Loucy (cell line): Measurements from ENCODE around the gene SMIM21.

Experiments
- H2AFZ ChIP-seq: fragments of 200-600 bp; sonication (generic); 2 replicates; pipeline ENCODE4 v1.6.0; 2016; ENCODE audit warnings: antibody characterized with exemption, mild to moderate bottlenecking, low read length, moderate library complexity
- H3F3A ChIP-seq: fragments of 200-600 bp; 2 replicates; pipeline ENCODE4 v1.6.0; 2016; ENCODE audit warnings: antibody characterized with exemption, low read depth, mild to moderate bottlenecking
- H3K27me3 ChIP-seq: fragments of 200-600 bp; sonication (generic); 2 replicates; pipeline ENCODE4 v1.6.1; 2014; ENCODE audit warnings: low read length, mild to moderate bottlenecking; ENCODE audit not compliant: insufficient read depth, poor library complexity, severe bottlenecking
- H3K36me3 ChIP-seq: fragments of 200-600 bp; sonication (generic); 2 replicates; pipeline ENCODE4 v1.6.1; 2016; ENCODE audit warnings: low read length; ENCODE audit not compliant: insufficient read depth
- H3K4me1 ChIP-seq: fragments of 200-600 bp; sonication (generic); 2 replicates; pipeline ENCODE4 v1.5.1; 2014; ENCODE audit warnings: low read length, mild to moderate bottlenecking; ENCODE audit not compliant: insufficient read depth, poor library complexity, severe bottlenecking
- H3K4me2 ChIP-seq: fragments of 200-600 bp; sonication (generic); 2 replicates; pipeline ENCODE4 v1.6.0; 2014; ENCODE audit warnings: antibody characterized with exemption, low read length, low read depth, mild to moderate bottlenecking; ENCODE audit not compliant: poor library complexity, severe bottlenecking
- H3K4me3 ChIP-seq: fragments of 200-600 bp; sonication (generic); 2 replicates; pipeline ENCODE4 v1.5.1; 2014; ENCODE audit warnings: low read length, mild to moderate bottlenecking, mixed read lengths; ENCODE audit not compliant: poor library complexity, severe bottlenecking
- H3K79me2 ChIP-seq: fragments of 200-600 bp; sonication (generic); 2 replicates; pipeline ENCODE4 v1.6.1; 2014; ENCODE audit warnings: low read length; ENCODE audit not compliant: insufficient read depth
- H3K9ac ChIP-seq: fragments of 200-600 bp; sonication (generic); 2 replicates; pipeline ENCODE4 v1.6.0; 2014; ENCODE audit warnings: mild to moderate bottlenecking, low read depth, low read length, moderate library complexity; ENCODE audit not compliant: poor library complexity, severe bottlenecking
- H3K9me2 ChIP-seq: fragments of 200-600 bp; sonication (generic); replicated peaks from 2 replicates; pipeline ENCODE4 v1.6.1; 2016; ENCODE audit warnings: low read depth, low read length, mixed read lengths
- H3K9me3 ChIP-seq: fragments of 200-600 bp; sonication (generic); 2 replicates; pipeline ENCODE4 v1.6.1; 2014; ENCODE audit warnings: mild to moderate bottlenecking, antibody characterized with exemption, low read length, low read depth; ENCODE audit not compliant: insufficient read depth
- H4K20me1 ChIP-seq: fragments of 200-600 bp; sonication (generic); 2 replicates; pipeline ENCODE4 v1.6.0; 2014; ENCODE audit warnings: antibody characterized with exemption, low read length, mild to moderate bottlenecking; ENCODE audit not compliant: insufficient read depth, poor library complexity, severe bottlenecking
- CTCF ChIP-seq: fragments of 200-600 bp; sonication (generic); conservative IDR thresholded peaks from 2 replicates; pipeline ENCODE4 v1.5.1; 2014; ENCODE audit warnings: mild to moderate bottlenecking, antibody characterized with exemption, low read length
- EZH2phosphoT487 ChIP-seq: fragments of 200-600 bp; IDR thresholded peaks from 2 replicates; pipeline ENCODE4 v1.6.1; 2018; ENCODE audit warnings: antibody characterized with exemption, mild to moderate bottlenecking, moderate library complexity, borderline replicate concordance

SMIM21 gene

GRCh38 chr18:75427603-75428002 lies at the start of gene SMIM21:
TSS of gene SMIM21 (minus strand) at chr18:75427703. CDS start at chr18:75427563, 140 bp downstream.
- H4K20me1 ChIP-seq, result no peaks in the 10 kb centered on the region
- H3K4me3 ChIP-seq, result no peak within 1 kb of the TSS
- H3K9me3 ChIP-seq, result no peaks in the 10 kb centered on the region
- H3K27me3 ChIP-seq, result no peaks in the 10 kb centered on the region
- no peaks in the 10 kb centered on the region for H3K9me2 ChIP-seq
- no peaks in the 10 kb centered on the region for H3F3A ChIP-seq
- H2AFZ ChIP-seq, result no peak within 1 kb of the TSS
- no peaks in the 10 kb centered on the region for H3K79me2 ChIP-seq
- H3K36me3 ChIP-seq, result no peaks in the 10 kb centered on the region
- H3K4me1 ChIP-seq, result no peaks in the 10 kb centered on the region
- TF ChIP-seq EZH2phosphoT487 (no peak), CTCF (no peak)
- H3K4me2 ChIP-seq, result no peak within 1 kb of the TSS
- no peak within 1 kb of the TSS for H3K9ac ChIP-seq

- H3K36me3 ChIP-seq, result no peaks in the 10 kb centered on the region
- H3K79me2 ChIP-seq, result no peaks in the 10 kb centered on the region
- no peak overlapping the region for H3K4me2 ChIP-seq
- H3K4me3 ChIP-seq, result no peak overlapping the region
- no peak overlapping the region for H2AFZ ChIP-seq
- H4K20me1 ChIP-seq, result no peaks in the 10 kb centered on the region
- H3K4me1 ChIP-seq, result no peaks in the 10 kb centered on the region
- no peaks in the 10 kb centered on the region for H3F3A ChIP-seq
- TF ChIP-seq EZH2phosphoT487 (no peak), CTCF (no peak)
- H3K9me2 ChIP-seq, result no peaks in the 10 kb centered on the region
- no peaks in the 10 kb centered on the region for H3K27me3 ChIP-seq
- H3K9ac ChIP-seq, result no peak overlapping the region
- H3K9me3 ChIP-seq, result no peaks in the 10 kb centered on the region
These were observed 47.7 kb upstream of the SMIM21 start for GRCh38 chr18:75475228-75475627.

- H3K9me2 ChIP-seq, result no peaks in the 10 kb centered on the region
These were observed 46.8 kb upstream of the SMIM21 start for GRCh38 chr18:75474332-75474731.

More at GRCh38 chr18:75474332-75474731, 46.8 kb upstream of the SMIM21 start:
- TF ChIP-seq EZH2phosphoT487 (no peak), CTCF (no peak)
- H3K36me3 ChIP-seq, result no peaks in the 10 kb centered on the region
- H3K27me3 ChIP-seq, result no peaks in the 10 kb centered on the region
- H4K20me1 ChIP-seq, result no peaks in the 10 kb centered on the region
- no peak overlapping the region for H3K9ac ChIP-seq
- H3K4me3 ChIP-seq, result no peak overlapping the region
- H3F3A ChIP-seq, result no peaks in the 10 kb centered on the region
- no peak overlapping the region for H3K4me2 ChIP-seq
- no peaks in the 10 kb centered on the region for H3K79me2 ChIP-seq
- H3K4me1 ChIP-seq, result no peaks in the 10 kb centered on the region
- H2AFZ ChIP-seq, result no peak overlapping the region
- no peaks in the 10 kb centered on the region for H3K9me3 ChIP-seq
